ENCODE data around the gene TMEM270. TPM values are rescaled to one million over a fixed set of nuclear protein-coding genes. Genes with fewer than 3 reads are reported as not detected.
A peak's percentile ranks its signal among the peaks of the same experiment; 100 is the strongest.

The TMEM270 gene
- total and polyA plus RNA-seq, 10 of the 15 experiments (the other 5 are each of a cell fraction or from before 2014, with no cell fraction given): not detected

GRCh38 chr7:73865738-73866445, 4.9 kb downstream of the TMEM270 start:
- Histone ChIP-seq H2AFZ (ENCODE audit: control insufficient read depth, low read depth, low read length) (no peak overlapping the region), H3K9me3 (replicated peaks; ENCODE audit: control insufficient read depth, insufficient read depth, low read length) (no peaks in the 10 kb centered on the region), H3K79me2 (ENCODE audit: control insufficient read depth, insufficient read depth, low read length) (no peaks in the 10 kb centered on the region), H3K4me2 (ENCODE audit: control insufficient read depth, insufficient read depth) (no peak overlapping the region), H3K27me3 (replicated peaks in 1 of 2; ENCODE audit: control insufficient read depth in 2 of 2, insufficient read depth in 2 of 2, low read length in 1 of 2) (no peaks in the 10 kb centered on the region), H3K4me3 (no peak overlapping the region), H3K36me3 (ENCODE audit: control insufficient read depth in 2 of 2, insufficient read depth in 2 of 2, low read length in 1 of 2) (no peaks in the 10 kb centered on the region), H4K20me1 (ENCODE audit: control insufficient read depth, insufficient read depth) (no peaks in the 10 kb centered on the region), H3K27ac (ENCODE audit: control insufficient read depth, insufficient read depth) (no peak overlapping the region), H3K9ac (ENCODE audit: control insufficient read depth, insufficient read depth, low read length) (no peak overlapping the region), H3K4me1 (ENCODE audit: control insufficient read depth, insufficient read depth, low read length) (no peaks in the 10 kb centered on the region)
- intact Hi-C loops (cut with micrococcal nuclease; ENCODE audit: unreplicated experiment): loop anchor here (1.0 kb wide), 1 partner anchor 160 kb away; no protein-coding TSS in a partner anchor
- in situ Hi-C loops (cut with MboI): loop anchor here (5.0 kb wide), 1 partner anchor 156 kb away; no protein-coding TSS in a partner anchor
- ATAC-seq: peak; percentile 84
- ChIA-PET POLR2A (no interaction called here), SMC1A (ENCODE audit: uncharacterized antibody, unreplicated experiment) (interaction anchor here (1.3 kb wide), 1 partner anchor 159 kb away, joined by 3 read pairs; no protein-coding TSS in a partner anchor), CTCF (interaction anchor here (0.6 to 1.5 kb wide), 3 partner anchors 114 to 161 kb away, joined by 3 to 6 read pairs (median 3); no protein-coding TSS in a partner anchor), RAD21 (ENCODE audit: unreplicated experiment) (interaction anchor here (1.7 kb wide), 1 partner anchor 113 kb away, joined by 5 read pairs; no protein-coding TSS in a partner anchor)
- BruUV-seq (replicated peaks): no TSS peak
- 12% methylated on average over 6 of the region's 6 CpGs for WGBS (ENCODE audit: insufficient coverage, insufficient replicate concordance, low lambda C conversion rate, missing lambda C conversion rate)
- TF ChIP-seq SMC3 (IDR thresholded peaks at IDR 0.05; ENCODE audit: borderline replicate concordance, low read length) (peak; percentile 42; the same call in 1 of the 2 replicates), CHD4 (IDR thresholded peaks at IDR 0.05) (no peak), SP1 (IDR thresholded peaks at IDR 0.05; ENCODE audit: low read depth, low read length) (no peak), TARDBP (IDR thresholded peaks at IDR 0.05; ENCODE audit: borderline replicate concordance) (no peak), GATAD2B (conservative IDR thresholded peaks at IDR 0.05; ENCODE audit: low read depth) (no peak), MTA3 (IDR thresholded peaks at IDR 0.05; ENCODE audit: borderline replicate concordance, low read length) (no peak), FOS (IDR thresholded peaks at IDR 0.05; ENCODE audit: borderline replicate concordance, extremely low read depth, insufficient read length) (no peak), RAD21 (IDR thresholded peaks at IDR 0.05; ENCODE audit: insufficient read depth, low read depth, low read length) (peak; percentile 81)
- TF ChIP-seq, protein P1, sequence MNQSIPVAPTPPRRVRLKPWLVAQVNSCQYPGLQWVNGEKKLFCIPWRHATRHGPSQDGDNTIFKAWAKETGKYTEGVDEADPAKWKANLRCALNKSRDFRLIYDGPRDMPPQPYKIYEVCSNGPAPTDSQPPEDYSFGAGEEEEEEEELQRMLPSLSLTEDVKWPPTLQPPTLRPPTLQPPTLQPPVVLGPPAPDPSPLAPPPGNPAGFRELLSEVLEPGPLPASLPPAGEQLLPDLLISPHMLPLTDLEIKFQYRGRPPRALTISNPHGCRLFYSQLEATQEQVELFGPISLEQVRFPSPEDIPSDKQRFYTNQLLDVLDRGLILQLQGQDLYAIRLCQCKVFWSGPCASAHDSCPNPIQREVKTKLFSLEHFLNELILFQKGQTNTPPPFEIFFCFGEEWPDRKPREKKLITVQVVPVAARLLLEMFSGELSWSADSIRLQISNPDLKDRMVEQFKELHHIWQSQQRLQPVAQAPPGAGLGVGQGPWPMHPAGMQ (IDR thresholded peaks at IDR 0.05; ENCODE audit: borderline replicate concordance): no peak
- TF ChIP-seq, protein P2, sequence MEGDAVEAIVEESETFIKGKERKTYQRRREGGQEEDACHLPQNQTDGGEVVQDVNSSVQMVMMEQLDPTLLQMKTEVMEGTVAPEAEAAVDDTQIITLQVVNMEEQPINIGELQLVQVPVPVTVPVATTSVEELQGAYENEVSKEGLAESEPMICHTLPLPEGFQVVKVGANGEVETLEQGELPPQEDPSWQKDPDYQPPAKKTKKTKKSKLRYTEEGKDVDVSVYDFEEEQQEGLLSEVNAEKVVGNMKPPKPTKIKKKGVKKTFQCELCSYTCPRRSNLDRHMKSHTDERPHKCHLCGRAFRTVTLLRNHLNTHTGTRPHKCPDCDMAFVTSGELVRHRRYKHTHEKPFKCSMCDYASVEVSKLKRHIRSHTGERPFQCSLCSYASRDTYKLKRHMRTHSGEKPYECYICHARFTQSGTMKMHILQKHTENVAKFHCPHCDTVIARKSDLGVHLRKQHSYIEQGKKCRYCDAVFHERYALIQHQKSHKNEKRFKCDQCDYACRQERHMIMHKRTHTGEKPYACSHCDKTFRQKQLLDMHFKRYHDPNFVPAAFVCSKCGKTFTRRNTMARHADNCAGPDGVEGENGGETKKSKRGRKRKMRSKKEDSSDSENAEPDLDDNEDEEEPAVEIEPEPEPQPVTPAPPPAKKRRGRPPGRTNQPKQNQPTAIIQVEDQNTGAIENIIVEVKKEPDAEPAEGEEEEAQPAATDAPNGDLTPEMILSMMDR (IDR thresholded peaks at IDR 0.05 in 2 of 3, conservative IDR thresholded peaks at IDR 0.05 in 1 of 3; ENCODE audit: control insufficient read depth in 2 of 3, extremely low read depth in 1 of 3, insufficient read depth in 1 of 3, low read depth in 3 of 3, low read length in 3 of 3): peak; percentile 44 to 63 (median 59); a peak in 5 of 6 replicates
- TF ChIP-seq, protein P3, sequence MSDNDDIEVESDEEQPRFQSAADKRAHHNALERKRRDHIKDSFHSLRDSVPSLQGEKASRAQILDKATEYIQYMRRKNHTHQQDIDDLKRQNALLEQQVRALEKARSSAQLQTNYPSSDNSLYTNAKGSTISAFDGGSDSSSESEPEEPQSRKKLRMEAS (IDR thresholded peaks at IDR 0.05; ENCODE audit: low read depth, low read length): no peak
- no peak for DNase-seq (ENCODE audit: low read depth, low spot score)
- peak; percentile 49 for FAIRE-seq
